ENCODE measurements around the gene CKMT1A.
"Not testable (repeated sequence)": the region's sequence is repeated elsewhere in the genome, so short reads cannot be mapped to it uniquely, and the experiment has no call there.

GRCh38 chr15:43662293-43662692 lies 31.4 kb upstream of the CKMT1A start:
- not testable (repeated sequence) for TF ChIP-seq CTCF (IDR thresholded peaks at IDR 0.05); REST (IDR thresholded peaks at IDR 0.05; ENCODE audit: insufficient read depth in 1 of 2, low read depth in 2 of 2, low read length in 1 of 2); SIN3A (IDR thresholded peaks at IDR 0.05; ENCODE audit: borderline replicate concordance, insufficient read depth, low read depth, low read length); POLR2AphosphoS5 (IDR thresholded peaks at IDR 0.05; ENCODE audit: low read depth, low read length)
